CD4-positive, alpha-beta T cell treated with Interleukin-6 for 4 hours (primary cell): ENCODE measurements around the gene SDF2L1.
"Not testable (repeated sequence)": the region's sequence is repeated elsewhere in the genome, so short reads cannot be mapped to it uniquely, and the experiment has no call there.

Experiments
- DNase-seq: peaks from one replicate; pipeline ENCODE4 v3.0.0-alpha.2; 2020; ENCODE audit warnings: mixed read lengths

SDF2L1 gene

GRCh38 chr22:21688341-21688705 is 46.2 kb downstream of the SDF2L1 start:
- no peak for DNase-seq

- DNase-seq = no peak
Observed at GRCh38 chr22:21688706-21689381, 46.7 kb downstream of the SDF2L1 start.

- no peak for DNase-seq
Observed at GRCh38 chr22:21690401-21690801, 48.3 kb downstream of the SDF2L1 start.

GRCh38 chr22:21691816-21692215 is 49.7 kb downstream of the SDF2L1 start:
- no peak for DNase-seq

- not testable (repeated sequence) for DNase-seq
Observed at GRCh38 chr22:21692856-21693255, 50.8 kb downstream of the SDF2L1 start.

- no peak for DNase-seq
Observed at GRCh38 chr22:21693333-21693998, 51.4 kb downstream of the SDF2L1 start.
